SK-N-SH treated with all-trans-retinoic acid at 6 μM for 48 hours (cell line): Measurements from ENCODE around the gene METTL5.
"Not testable (repeated sequence)": the region's sequence is repeated elsewhere in the genome, so short reads cannot be mapped to it uniquely, and the experiment has no call there.

Experiments
- ATAC-seq: fragments of 200-7000 bp; cut with Tn5 transposase; 3 replicates; pipeline ENCODE4 v1.9.1; 2020; ENCODE audit warnings: mild to moderate bottlenecking, moderate library complexity
- ARNTL ChIP-seq: fragments of 450-650 bp; formaldehyde crosslinking; IDR thresholded peaks from 2 replicates; pipeline ENCODE4 v1.5.0; 2020; ENCODE audit warnings: low read depth, mild to moderate bottlenecking, moderate library complexity, borderline replicate concordance
- BACH2 ChIP-seq: fragments of 250-450 bp; sonication (Bioruptor Pico); IDR thresholded peaks from 2 replicates; pipeline ENCODE4 v1.9.0; 2021; ENCODE audit warnings: mild to moderate bottlenecking, borderline replicate concordance
- CREB5 ChIP-seq: fragments of 250-450 bp; sonication (Bioruptor Pico); IDR thresholded peaks from 2 replicates; pipeline ENCODE4 v1.5.1; 2020; ENCODE audit warnings: low read depth, mild to moderate bottlenecking, moderate library complexity
- CSDC2 ChIP-seq: fragments of 250-450 bp; sonication (Bioruptor Pico); IDR thresholded peaks from 2 replicates; pipeline ENCODE4 v1.5.0; 2020; ENCODE audit warnings: mild to moderate bottlenecking, moderate library complexity
- CSRNP3 ChIP-seq: fragments of 250-450 bp; sonication (Bioruptor Pico); IDR thresholded peaks from 2 replicates; pipeline ENCODE4 v1.5.1; 2021; ENCODE audit warnings: mild to moderate bottlenecking, moderate library complexity
- ESRRG ChIP-seq: fragments of 250-450 bp; sonication (Bioruptor Pico); IDR thresholded peaks from 2 replicates; pipeline ENCODE4 v1.6.1; 2021; ENCODE audit warnings: mild to moderate bottlenecking
- GLIS3 ChIP-seq: fragments of 250-450 bp; sonication (Bioruptor Pico); IDR thresholded peaks from 2 replicates; pipeline ENCODE4 v1.5.0; 2020; ENCODE audit warnings: mild to moderate bottlenecking, moderate library complexity
- ISL1 ChIP-seq: fragments of 250-450 bp; sonication (Bioruptor Pico); IDR thresholded peaks from 2 replicates; pipeline ENCODE4 v2.1.2; 2022; ENCODE audit warnings: mild to moderate bottlenecking, moderate library complexity
- OSR1 ChIP-seq: fragments of 250-450 bp; sonication (Bioruptor Pico); IDR thresholded peaks from 2 replicates; pipeline ENCODE4 v1.8.0; 2022; ENCODE audit warnings: moderate library complexity, mild to moderate bottlenecking, inconsistent platforms
- PATZ1 ChIP-seq: fragments of 250-450 bp; sonication (Bioruptor Pico); IDR thresholded peaks from 2 replicates; pipeline ENCODE4 v1.8.0; 2020; ENCODE audit warnings: mild to moderate bottlenecking, moderate library complexity, borderline replicate concordance
- POU6F1 ChIP-seq: fragments of 250-450 bp; sonication (Bioruptor Pico); IDR thresholded peaks from 2 replicates; pipeline ENCODE4 v1.8.0; 2021; ENCODE audit warnings: low read depth, mild to moderate bottlenecking, moderate library complexity, borderline replicate concordance
- PPARA ChIP-seq: fragments of 250-450 bp; sonication (Bioruptor Pico); IDR thresholded peaks from 2 replicates; pipeline ENCODE4 v1.5.0; 2020; ENCODE audit warnings: mild to moderate bottlenecking, borderline replicate concordance
- RARB ChIP-seq: fragments of 250-450 bp; sonication (Bioruptor Pico); IDR thresholded peaks from 2 replicates; pipeline ENCODE4 v1.8.0; 2021; ENCODE audit warnings: mild to moderate bottlenecking, moderate library complexity
- SNAI2 ChIP-seq: fragments of 250-450 bp; sonication (Bioruptor Pico); IDR thresholded peaks from 2 replicates; pipeline ENCODE4 v1.5.0; 2020; ENCODE audit warnings: mild to moderate bottlenecking, moderate library complexity
- TCF4 ChIP-seq: fragments of 250-450 bp; sonication (Bioruptor Pico); IDR thresholded peaks from 2 replicates; pipeline ENCODE4 v1.8.0; 2021; ENCODE audit warnings: mild to moderate bottlenecking, moderate library complexity, borderline replicate concordance
- TOX ChIP-seq: fragments of 250-450 bp; sonication (Bioruptor Pico); IDR thresholded peaks from 2 replicates; pipeline ENCODE4 v1.8.0; 2021; ENCODE audit warnings: mild to moderate bottlenecking, moderate library complexity, borderline replicate concordance
- TSHZ2 ChIP-seq: fragments of 250-450 bp; sonication (Bioruptor Pico); IDR thresholded peaks from 2 replicates; pipeline ENCODE4 v1.5.0; 2020; ENCODE audit warnings: mild to moderate bottlenecking, moderate library complexity
- ZC3H10 ChIP-seq: fragments of 250-450 bp; sonication (Bioruptor Pico); IDR thresholded peaks from 2 replicates; pipeline ENCODE4 v1.5.1; 2021; ENCODE audit warnings: mild to moderate bottlenecking, moderate library complexity
- ZFP3 ChIP-seq: fragments of 250-450 bp; sonication (Bioruptor Pico); IDR thresholded peaks from 2 replicates; pipeline ENCODE4 v1.5.0; 2020; ENCODE audit warnings: mild to moderate bottlenecking, moderate library complexity
- ZFP30 ChIP-seq: fragments of 450-650 bp; formaldehyde crosslinking; IDR thresholded peaks from 2 replicates; pipeline ENCODE4 v1.5.0; 2022; ENCODE audit warnings: mild to moderate bottlenecking, moderate library complexity
- ZNF70 ChIP-seq: fragments of 450-650 bp; formaldehyde crosslinking; IDR thresholded peaks from 2 replicates; pipeline ENCODE4 v1.5.0; 2020; ENCODE audit warnings: mild to moderate bottlenecking, moderate library complexity
- ZNF8 ChIP-seq: fragments of 450-650 bp; formaldehyde crosslinking; IDR thresholded peaks from 2 replicates; pipeline ENCODE4 v1.5.0; 2020; ENCODE audit warnings: mild to moderate bottlenecking, moderate library complexity

The METTL5 gene

GRCh38 chr2:169818241-169818640, 6.5 kb downstream of the METTL5 start:
- no peak for ATAC-seq
- TF ChIP-seq SNAI2 (CRISPR knock-in tag) (no peak), TOX (CRISPR knock-in tag) (no peak), ESRRG (no peak), ARNTL (CRISPR knock-in tag) (no peak), GLIS3 (CRISPR knock-in tag) (no peak), PPARA (CRISPR knock-in tag) (no peak), TCF4 (CRISPR knock-in tag) (no peak; the same call in 1 of the 2 replicates), CREB5 (CRISPR knock-in tag) (no peak), ZC3H10 (CRISPR knock-in tag) (no peak), ZNF8 (no peak), POU6F1 (no peak), ZNF70 (CRISPR knock-in tag) (no peak), BACH2 (no peak), CSRNP3 (no peak), PATZ1 (no peak), CSDC2 (CRISPR knock-in tag) (no peak), RARB (CRISPR knock-in tag) (no peak), OSR1 (no peak), ZFP3 (no peak), ZFP30 (CRISPR knock-in tag) (no peak)

GRCh38 chr2:169817369-169817768, 7.3 kb downstream of the METTL5 start:
- ATAC-seq, result not testable (repeated sequence)

- ATAC-seq, result not testable (repeated sequence)
Observed at GRCh38 chr2:169816961-169817360, 7.7 kb downstream of the METTL5 start.

GRCh38 chr2:169815849-169816248, 8.9 kb downstream of the METTL5 start:
- TF ChIP-seq BACH2 (no peak), ZFP30 (CRISPR knock-in tag) (no peak), SNAI2 (CRISPR knock-in tag) (no peak), CSDC2 (CRISPR knock-in tag) (no peak), RARB (CRISPR knock-in tag) (no peak), POU6F1 (no peak), GLIS3 (CRISPR knock-in tag) (no peak), PPARA (CRISPR knock-in tag) (no peak), TSHZ2 (CRISPR knock-in tag) (no peak), TOX (CRISPR knock-in tag) (no peak), ISL1 (no peak), OSR1 (no peak), ZNF8 (no peak), PATZ1 (no peak), CREB5 (CRISPR knock-in tag) (no peak), ESRRG (no peak)
- peak; percentile 73 for ATAC-seq
